Effector memory CD8-positive, alpha-beta T cell (primary cell): ENCODE results near the gene SLC18A3.

Experiments
- ATAC-seq: fragments of 150-1000 bp; cut with Tn5 transposase; replicated peaks from 2 replicates; pipeline ENCODE4 v1.10.0; 2021; ENCODE audit warnings: mild to moderate bottlenecking, moderate library complexity
- DNase-seq, 3 experiments: peaks; one replicate each; pipeline ENCODE4 v3.0.0; 2021
- H3K27ac Mint-ChIP-seq, 2 donors: one replicate each; pipeline ENCODE4 v1.8.0; 2022; ENCODE audit warnings: mild to moderate bottlenecking in 2 of 2, mixed read lengths in 2 of 2, moderate library complexity in 2 of 2
- H3K27me3 Mint-ChIP-seq, 2 donors: one replicate each; pipeline ENCODE4 v1.8.0; 2022; ENCODE audit warnings: mixed read lengths in 2 of 2
- H3K36me3 Mint-ChIP-seq: one replicate; pipeline ENCODE4 v1.8.0; 2022; ENCODE audit warnings: mild to moderate bottlenecking, moderate library complexity, mixed read lengths; ENCODE audit not compliant: insufficient read depth
- H3K4me1 Mint-ChIP-seq, 2 donors: one replicate each; pipeline ENCODE4 v1.8.0; 2022; ENCODE audit warnings: low read depth in 2 of 2, mixed read lengths in 2 of 2
- H3K4me3 Mint-ChIP-seq, 2 donors: one replicate each; pipeline ENCODE4 v1.8.0; 2022; ENCODE audit warnings: mild to moderate bottlenecking in 2 of 2, mixed read lengths in 2 of 2, moderate library complexity in 2 of 2
- H3K9me3 Mint-ChIP-seq, 2 donors: one replicate each; pipeline ENCODE4 v1.8.0; 2022; ENCODE audit warnings: mixed read lengths in 2 of 2

The SLC18A3 gene

DNA sequence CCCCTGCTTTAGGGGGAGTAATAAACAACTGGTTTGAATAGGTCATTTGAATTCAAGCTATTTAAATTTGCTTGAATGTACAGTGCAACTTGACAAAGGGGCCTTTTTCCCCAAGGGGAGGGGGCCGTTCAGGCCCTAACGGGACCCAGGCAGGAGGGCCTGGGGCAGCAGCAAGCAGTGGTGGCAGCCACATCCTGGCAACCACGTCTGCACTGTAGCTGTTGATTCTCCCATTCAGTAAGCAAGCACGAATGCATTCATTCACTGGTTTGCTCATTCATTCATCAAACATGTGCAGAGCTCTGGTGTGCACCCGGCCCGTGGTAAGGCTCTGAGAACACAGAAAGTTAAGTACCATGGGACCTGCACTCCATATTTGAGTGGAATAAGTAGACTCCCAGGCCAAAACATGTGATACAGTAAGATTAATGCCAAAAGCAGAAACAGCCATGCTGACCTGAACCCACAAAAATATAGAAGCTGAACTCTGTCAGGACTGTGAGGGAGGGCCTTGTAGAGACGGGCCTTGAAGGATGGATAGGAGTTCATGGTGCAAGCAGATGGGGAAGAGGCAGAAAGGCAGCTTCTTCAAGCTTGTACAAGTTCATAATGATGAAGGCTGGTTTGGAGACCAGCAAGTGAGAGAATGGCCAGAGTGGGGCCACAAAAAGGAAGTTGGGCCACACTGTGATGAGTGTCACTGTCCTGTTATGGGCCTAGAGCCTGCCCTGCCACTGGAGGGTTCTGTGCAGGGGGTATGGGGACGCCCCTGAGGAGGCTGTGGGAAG is 40.0 kb downstream of the SLC18A3 start:
- Mint-ChIP-seq H3K4me1 (peaks cover 0 to 4% of the 10 kb centered on the region in 2 donors), H3K36me3 (no peaks in the 10 kb centered on the region), H3K27ac (no peak overlapping the region), H3K4me3 (no peak overlapping the region), H3K9me3 (no peaks in the 10 kb centered on the region), H3K27me3 (peaks cover 26 to 42% of the 10 kb centered on the region in 2 donors)
- DNase-seq, result no peak
- ATAC-seq, result no peak

GRCh38 chr10:49650724-49651034 is 40.6 kb downstream of the SLC18A3 start:
- no peaks in the 10 kb centered on the region for H3K36me3 Mint-ChIP-seq
- H3K27me3 Mint-ChIP-seq, result peaks cover 31 to 42% of the 10 kb centered on the region in 2 donors
- DNase-seq, result no peak
- H3K4me3 Mint-ChIP-seq, result no peak overlapping the region
- H3K4me1 Mint-ChIP-seq, result peaks cover 0 to 4% of the 10 kb centered on the region in 2 donors
- no peaks in the 10 kb centered on the region for H3K9me3 Mint-ChIP-seq
- no peak overlapping the region for H3K27ac Mint-ChIP-seq
- no peak for ATAC-seq

DNA sequence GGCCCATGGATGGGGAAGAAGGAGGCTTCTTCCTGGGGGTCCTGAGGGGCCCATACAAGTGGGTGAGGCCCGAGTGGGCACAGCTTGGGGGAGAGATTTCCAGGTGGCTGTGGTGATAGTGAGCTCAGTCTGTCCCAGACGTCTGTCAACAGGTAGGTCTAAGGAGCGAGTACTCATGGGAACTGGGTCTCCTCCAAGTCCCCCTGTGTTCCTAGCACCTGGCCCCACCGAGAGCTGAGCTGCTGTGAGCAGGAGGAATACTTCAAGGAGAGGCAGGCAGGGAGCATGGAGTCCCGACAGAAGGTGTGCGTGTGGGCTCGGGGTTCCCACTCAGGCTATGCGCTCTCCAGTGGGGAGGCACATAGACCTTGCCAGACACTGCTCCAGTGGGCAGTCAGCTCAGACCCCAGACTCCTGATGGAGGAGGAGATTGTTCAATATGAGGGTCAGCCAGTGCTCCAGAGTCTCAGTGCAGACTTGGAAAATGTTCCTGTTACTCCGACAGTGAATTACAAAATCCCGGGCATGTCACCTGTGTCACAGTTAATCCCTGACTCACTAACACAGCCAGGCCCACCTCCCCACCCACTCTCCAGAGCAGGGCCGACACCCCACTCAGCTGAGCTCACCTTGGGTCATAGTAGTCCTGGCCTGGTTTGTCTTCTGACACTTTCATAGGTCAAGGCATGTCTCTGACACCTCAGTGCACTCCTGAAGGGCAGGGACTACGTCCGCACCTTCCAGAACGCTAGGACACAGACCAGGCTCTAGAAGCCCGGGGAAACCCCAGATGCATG is 41.1 kb downstream of the SLC18A3 start:
- DNase-seq (no peak), ATAC-seq (no peak)
- no peak overlapping the region for H3K27ac Mint-ChIP-seq
- no peak overlapping the region for H3K4me3 Mint-ChIP-seq
- peaks cover 36 to 46% of the 10 kb centered on the region in 2 donors for H3K27me3 Mint-ChIP-seq
- H3K4me1 Mint-ChIP-seq, result peaks cover 0 to 4% of the 10 kb centered on the region in 2 donors
- no peaks in the 10 kb centered on the region for H3K9me3 Mint-ChIP-seq
- H3K36me3 Mint-ChIP-seq, result no peaks in the 10 kb centered on the region

GRCh38 chr10:49651917-49652316 is 41.8 kb downstream of the SLC18A3 start:
- DNase-seq (no peak), ATAC-seq (no peak)
- Mint-ChIP-seq H3K27ac (no peak overlapping the region), H3K4me3 (no peak overlapping the region), H3K36me3 (no peaks in the 10 kb centered on the region), H3K9me3 (peaks cover 0 to 4% of the 10 kb centered on the region in 2 donors), H3K27me3 (peaks cover 42 to 53% of the 10 kb centered on the region in 2 donors), H3K4me1 (peaks cover 0 to 4% of the 10 kb centered on the region in 2 donors)

- Mint-ChIP-seq H3K4me3 (no peak overlapping the region), H3K27me3 (peaks cover 38 to 56% of the 10 kb centered on the region in 2 donors), H3K36me3 (no peaks in the 10 kb centered on the region), H3K27ac (no peak overlapping the region), H3K4me1 (peaks cover 0 to 4% of the 10 kb centered on the region in 2 donors), H3K9me3 (peaks cover 0 to 4% of the 10 kb centered on the region in 2 donors)
- ATAC-seq (no peak), DNase-seq (no peak)
Measured at GRCh38 chr10:49652421-49653272, 42.5 kb downstream of the SLC18A3 start.

- no peak for DNase-seq
- Mint-ChIP-seq H3K4me3 (no peak overlapping the region), H3K4me1 (peaks cover 0 to 4% of the 10 kb centered on the region in 2 donors), H3K9me3 (peaks cover 0 to 4% of the 10 kb centered on the region in 2 donors), H3K36me3 (no peaks in the 10 kb centered on the region), H3K27me3 (peaks cover 31 to 56% of the 10 kb centered on the region in 2 donors), H3K27ac (no peak overlapping the region)
- no peak for ATAC-seq
Measured at GRCh38 chr10:49653273-49653929, 43.3 kb downstream of the SLC18A3 start.

DNA sequence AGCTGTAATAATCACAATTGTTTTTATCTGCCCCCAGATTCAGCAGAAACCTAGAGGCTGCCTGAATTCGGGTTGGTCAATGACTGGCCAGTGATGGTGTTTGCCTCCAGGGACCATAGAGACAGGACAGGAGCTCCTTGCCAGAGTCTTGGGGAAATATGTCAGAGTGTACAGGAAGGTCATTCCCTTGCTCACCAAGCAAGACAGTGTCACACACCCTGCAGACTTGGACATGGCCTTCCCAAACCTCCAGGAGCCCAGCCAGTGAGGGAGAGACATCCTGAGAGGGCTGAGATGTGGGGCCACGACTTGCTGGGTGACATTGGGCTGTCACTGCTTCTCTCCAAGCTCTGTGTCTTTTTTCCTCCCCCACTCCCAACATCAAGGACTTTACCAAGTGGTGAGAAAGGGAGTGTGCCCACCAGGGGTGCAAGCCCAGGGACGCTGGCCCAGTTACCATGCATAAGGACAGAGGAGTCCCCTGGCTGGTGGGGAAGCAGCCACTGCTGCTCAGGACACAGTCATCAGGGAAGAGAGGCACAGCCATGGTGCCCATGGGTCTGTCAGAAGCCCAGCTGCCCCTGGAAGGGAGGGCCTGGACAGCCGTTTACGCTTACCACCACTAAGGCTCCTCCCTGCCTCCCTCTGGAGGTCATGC is 44.1 kb downstream of the SLC18A3 start:
- no peak overlapping the region for H3K27ac Mint-ChIP-seq
- no peak overlapping the region for H3K4me3 Mint-ChIP-seq
- DNase-seq (no peak), ATAC-seq (no peak)
- H3K9me3 Mint-ChIP-seq, result peaks cover 6 to 7% of the 10 kb centered on the region in 2 donors
- peaks cover 0 to 4% of the 10 kb centered on the region in 2 donors for H3K4me1 Mint-ChIP-seq
- H3K27me3 Mint-ChIP-seq, result peaks cover 37 to 56% of the 10 kb centered on the region in 2 donors
- H3K36me3 Mint-ChIP-seq, result no peaks in the 10 kb centered on the region

GRCh38 chr10:49655099-49655498 is 45.0 kb downstream of the SLC18A3 start:
- DNase-seq, result no peak
- no peaks in the 10 kb centered on the region for H3K36me3 Mint-ChIP-seq
- H3K27ac Mint-ChIP-seq, result no peak overlapping the region
- H3K4me3 Mint-ChIP-seq, result no peak overlapping the region
- ATAC-seq, result no peak
- peaks cover 40 to 52% of the 10 kb centered on the region in 2 donors for H3K27me3 Mint-ChIP-seq
- no peaks in the 10 kb centered on the region for H3K4me1 Mint-ChIP-seq
- H3K9me3 Mint-ChIP-seq, result peaks cover 9 to 16% of the 10 kb centered on the region in 2 donors

DNA sequence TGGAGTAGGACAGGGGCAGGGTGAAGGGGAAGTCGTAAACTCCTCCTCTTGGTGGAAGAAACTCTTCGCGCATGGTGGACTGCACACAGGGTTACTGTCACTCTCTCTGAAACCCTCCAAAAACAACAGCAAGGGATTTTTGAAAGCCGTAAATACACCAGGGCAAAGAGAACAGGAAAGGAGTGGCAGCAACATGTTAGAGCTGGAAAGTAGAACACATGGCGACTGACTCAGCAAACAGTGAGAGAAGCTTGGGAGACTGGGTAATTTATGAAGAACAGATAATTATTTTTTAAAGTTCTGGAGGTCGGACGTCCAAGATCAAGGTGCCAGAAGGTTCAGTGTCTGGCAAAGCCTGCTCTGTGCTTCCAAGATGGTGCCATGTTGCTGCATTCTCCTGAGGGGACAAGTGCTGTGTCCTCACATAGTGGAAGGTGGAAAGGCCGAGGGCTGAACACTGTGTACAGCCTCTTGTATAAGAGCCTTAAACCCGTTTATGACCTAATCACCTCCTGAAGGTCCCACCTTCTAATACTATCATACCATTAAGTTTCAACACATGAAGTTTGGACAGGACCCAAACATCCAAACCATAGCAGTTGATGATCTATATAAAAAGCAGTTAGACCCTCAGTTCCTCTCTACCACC is 46.9 kb downstream of the SLC18A3 start:
- no peaks in the 10 kb centered on the region for H3K4me1 Mint-ChIP-seq
- H3K9me3 Mint-ChIP-seq, result peaks cover 9 to 17% of the 10 kb centered on the region in 2 donors
- ATAC-seq (no peak), DNase-seq (no peak)
- peaks cover 36 to 37% of the 10 kb centered on the region in 2 donors for H3K27me3 Mint-ChIP-seq
- H3K4me3 Mint-ChIP-seq, result no peak overlapping the region
- no peak overlapping the region for H3K27ac Mint-ChIP-seq
- H3K36me3 Mint-ChIP-seq, result no peaks in the 10 kb centered on the region

DNA sequence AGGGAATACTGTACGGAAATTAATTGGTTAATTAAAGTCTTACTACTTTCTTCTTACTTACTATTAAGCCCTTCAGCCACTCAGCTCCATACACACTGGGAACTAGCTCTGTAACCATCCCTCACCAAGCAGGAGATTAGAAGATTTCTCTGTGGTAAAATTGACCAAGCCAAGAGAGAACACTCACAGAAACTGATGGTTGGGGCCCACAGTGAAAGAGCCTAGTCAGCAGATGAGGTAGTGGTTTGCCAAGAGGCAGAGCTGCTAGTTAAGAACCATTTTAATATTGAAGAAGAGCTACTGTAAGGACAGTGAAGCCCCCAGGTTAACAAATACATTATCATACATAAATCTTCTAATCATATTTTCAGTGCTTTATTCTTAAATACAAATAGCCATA is 47.5 kb downstream of the SLC18A3 start:
- ATAC-seq (no peak), DNase-seq (no peak)
- Mint-ChIP-seq H3K4me1 (no peaks in the 10 kb centered on the region), H3K27ac (no peak overlapping the region), H3K27me3 (peaks cover 30 to 33% of the 10 kb centered on the region in 2 donors), H3K9me3 (peaks cover 9 to 17% of the 10 kb centered on the region in 2 donors), H3K4me3 (no peak overlapping the region), H3K36me3 (no peaks in the 10 kb centered on the region)

GRCh38 chr10:49661140-49661856 is 51.2 kb downstream of the SLC18A3 start:
- DNase-seq, result no peak
- no peak for ATAC-seq
- Mint-ChIP-seq H3K27me3 (peaks cover 23 to 27% of the 10 kb centered on the region in 2 donors), H3K9me3 (peaks cover 9 to 17% of the 10 kb centered on the region in 2 donors), H3K4me1 (no peaks in the 10 kb centered on the region), H3K27ac (no peak overlapping the region), H3K4me3 (no peak overlapping the region), H3K36me3 (no peaks in the 10 kb centered on the region)
